HEK293T (cell line): Measurements from ENCODE around the gene LRP1B.

Experiments used
- ARNT ChIP-seq: fragments of 450-650 bp; IDR thresholded peaks from 2 replicates; pipeline ENCODE4 v1.6.1; 2017; ENCODE audit warnings: mild to moderate bottlenecking
- FOXA1 ChIP-seq: fragments of 450-650 bp; IDR thresholded peaks from 2 replicates; pipeline ENCODE4 v1.6.1; 2016; ENCODE audit warnings: mild to moderate bottlenecking
- HDGF ChIP-seq: fragments of 450-650 bp; IDR thresholded peaks from 2 replicates; pipeline ENCODE4 v1.6.1; 2017; ENCODE audit warnings: antibody characterized with exemption, borderline replicate concordance
- SP1 ChIP-seq: fragments of 450-650 bp; IDR thresholded peaks from 2 replicates; pipeline ENCODE4 v1.6.1; 2017
- SUZ12 ChIP-seq: fragments of 450-650 bp; IDR thresholded peaks from 2 replicates; pipeline ENCODE4 v1.6.1; 2016; ENCODE audit warnings: mild to moderate bottlenecking
- ZNF384 ChIP-seq: fragments of 450-650 bp; IDR thresholded peaks from 2 replicates; pipeline ENCODE4 v1.6.1; 2016

DNA sequence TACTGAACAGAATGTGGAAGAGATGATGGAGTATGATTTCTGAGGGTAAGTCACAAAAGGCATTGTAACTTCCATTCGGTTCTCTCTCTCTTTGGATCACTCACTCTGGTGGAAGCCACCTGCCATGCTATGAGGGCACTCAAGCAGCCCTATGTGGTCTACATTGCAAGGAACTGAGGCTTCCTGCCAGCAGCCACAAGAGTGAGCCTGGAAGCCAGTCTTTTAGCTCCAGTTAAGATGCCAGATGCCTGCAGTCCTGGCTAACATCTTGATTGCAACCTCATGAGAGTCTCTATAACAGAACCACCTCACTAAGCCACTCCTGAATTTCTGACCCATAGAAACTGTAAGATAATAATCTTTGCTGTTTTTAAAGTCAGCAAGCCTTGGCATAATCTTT is 935.7 kb downstream of the LRP1B start:
- TF ChIP-seq ARNT (no peak), SUZ12 (no peak), HDGF (no peak), SP1 (no peak), FOXA1 (no peak), ZNF384 (no peak)
